ENCODE results near the gene SLU7.

Gene SLU7

DNA sequence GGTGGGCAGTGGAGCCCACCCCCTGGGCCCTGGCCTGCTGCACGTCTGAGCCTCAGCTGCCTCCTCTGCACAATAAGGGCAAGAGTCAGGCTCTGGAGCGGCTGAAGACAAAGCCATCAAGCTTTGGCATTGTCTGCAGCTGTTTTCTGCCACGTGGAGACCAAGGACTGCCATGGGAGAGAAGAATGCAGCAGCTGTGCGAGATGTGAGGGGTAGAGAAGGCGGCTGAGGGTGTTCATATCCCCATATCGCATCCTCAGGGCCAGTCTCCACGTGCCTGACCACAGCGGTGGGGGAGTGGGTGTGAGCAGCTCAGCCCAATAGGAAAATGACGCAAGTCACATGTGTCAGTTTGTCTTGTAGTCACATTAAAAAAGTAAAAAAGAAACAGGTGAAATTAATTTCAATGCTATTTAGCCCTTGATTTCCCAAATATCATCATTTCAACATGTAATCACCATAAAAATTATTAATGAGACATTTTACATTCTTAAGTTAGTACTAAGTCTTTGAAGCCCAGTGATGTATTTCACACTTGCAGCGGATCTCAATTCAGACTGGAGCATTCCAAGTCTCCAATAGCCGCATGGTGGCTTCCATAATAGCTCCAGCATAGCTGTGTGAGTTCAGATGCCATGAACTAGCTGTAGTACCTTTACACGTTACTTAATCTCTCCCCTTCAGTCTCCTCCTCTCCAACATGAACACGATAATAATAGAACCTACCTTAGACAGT, 55.1 kb downstream of the SLU7 start:
- no peak for DNase-seq

DNA sequence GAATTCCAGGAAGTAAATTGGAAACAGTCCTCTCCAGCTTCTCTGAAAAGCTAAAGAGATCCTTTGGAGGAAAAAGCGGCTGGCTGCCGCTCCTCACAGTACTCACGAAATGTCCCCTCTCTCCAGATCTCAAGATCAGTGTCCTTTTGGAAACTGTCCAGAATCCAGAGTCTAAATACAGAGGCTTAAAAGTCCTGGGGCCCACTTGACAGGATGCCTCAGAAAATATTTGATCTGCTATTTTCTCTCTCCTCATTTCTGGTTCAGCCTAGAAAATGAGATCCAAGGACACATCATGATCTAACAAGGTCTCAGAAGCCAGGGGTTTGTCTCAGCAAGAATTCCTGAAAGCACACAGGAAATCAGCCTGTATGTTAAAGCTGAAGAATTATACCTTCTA, 55.7 kb downstream of the SLU7 start:
- no peak for DNase-seq

DNA sequence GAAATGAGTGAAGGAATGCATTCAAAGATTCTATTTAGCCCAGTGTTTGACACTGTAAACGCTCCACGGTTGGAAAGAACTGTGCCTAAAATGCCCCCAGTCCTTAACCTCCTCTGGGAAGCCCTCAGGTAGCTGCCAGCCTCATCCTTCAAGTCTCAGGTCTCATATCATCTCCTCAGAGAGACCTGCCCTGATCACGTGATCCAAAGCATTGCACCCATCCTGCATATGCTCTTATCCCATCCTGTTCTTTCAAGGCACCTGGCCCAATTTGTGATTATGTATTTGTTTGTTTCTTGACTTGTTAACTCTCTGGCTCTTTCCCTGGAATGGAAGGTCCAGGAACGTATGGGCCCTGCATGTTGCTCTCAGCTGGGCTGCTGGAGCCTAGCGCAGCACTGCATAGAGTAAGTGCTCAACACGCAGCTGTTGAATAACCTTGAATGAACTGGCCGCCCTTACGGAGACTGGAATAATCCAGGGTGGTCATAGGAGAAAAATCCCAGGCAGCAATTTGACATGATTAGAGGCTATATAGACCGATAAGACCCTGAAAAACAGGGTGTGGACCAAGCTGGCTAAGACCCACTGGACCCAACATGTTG, 57.2 kb downstream of the SLU7 start:
- no peak for DNase-seq

DNA sequence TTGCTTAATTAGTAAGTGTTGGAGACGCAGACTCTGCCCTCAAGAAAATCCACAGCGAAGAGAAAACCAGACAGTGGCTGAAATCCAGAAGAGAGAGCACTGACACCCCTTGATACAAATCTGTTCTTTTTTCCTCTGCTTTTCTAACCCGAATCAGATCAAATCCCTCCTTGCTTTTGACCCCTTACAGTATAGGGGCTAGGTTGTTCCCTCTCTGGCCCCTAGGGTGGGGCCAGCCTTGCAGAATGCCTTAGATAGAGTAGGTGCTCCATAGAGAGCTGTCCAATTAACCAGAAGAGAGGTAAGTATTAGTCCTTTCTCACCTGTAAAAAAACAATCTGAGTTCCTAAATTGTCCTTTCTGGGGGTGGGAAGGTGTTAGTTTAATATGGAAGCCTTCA, 58.6 kb downstream of the SLU7 start:
- no peak for DNase-seq

DNA sequence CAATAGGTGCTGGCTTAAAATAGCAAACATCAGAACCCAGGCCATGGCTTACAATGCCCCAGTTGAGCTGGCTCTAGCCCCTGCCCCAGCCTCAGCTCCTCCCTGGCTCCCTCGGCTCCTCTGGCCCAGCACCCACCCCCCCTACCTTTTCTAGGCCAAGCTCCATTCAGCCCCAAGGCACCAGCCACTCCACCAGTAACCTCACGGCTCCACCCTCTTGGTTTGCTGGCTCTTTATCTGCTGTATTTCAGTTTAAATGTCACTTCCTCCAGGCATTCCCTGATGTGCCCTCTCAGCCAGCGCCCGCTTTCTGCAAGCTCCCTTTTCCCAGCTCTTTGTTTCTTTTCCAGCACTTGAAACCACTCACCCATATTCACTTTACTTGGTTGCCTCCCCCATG, 59.1 kb downstream of the SLU7 start:
- no peak for DNase-seq

DNA sequence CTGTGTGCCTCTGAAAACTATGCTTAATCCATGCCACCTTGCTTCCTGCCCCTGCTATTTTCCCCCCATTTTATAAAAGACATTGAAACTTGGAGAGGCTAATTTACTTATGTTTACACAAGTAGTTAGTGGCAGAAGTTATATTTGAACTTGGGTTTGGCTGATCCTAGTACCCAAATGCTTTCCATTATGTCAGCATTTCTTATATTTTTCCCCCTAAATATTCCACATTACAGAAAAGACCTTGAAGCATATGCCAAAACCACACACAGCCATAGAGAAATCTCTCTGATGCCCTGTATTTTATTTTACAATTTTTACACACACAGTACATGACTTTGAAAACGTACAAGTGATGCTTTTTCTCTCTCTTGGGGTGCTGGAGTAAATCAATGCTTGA, 59.6 kb downstream of the SLU7 start:
- no peak for DNase-seq

DNA sequence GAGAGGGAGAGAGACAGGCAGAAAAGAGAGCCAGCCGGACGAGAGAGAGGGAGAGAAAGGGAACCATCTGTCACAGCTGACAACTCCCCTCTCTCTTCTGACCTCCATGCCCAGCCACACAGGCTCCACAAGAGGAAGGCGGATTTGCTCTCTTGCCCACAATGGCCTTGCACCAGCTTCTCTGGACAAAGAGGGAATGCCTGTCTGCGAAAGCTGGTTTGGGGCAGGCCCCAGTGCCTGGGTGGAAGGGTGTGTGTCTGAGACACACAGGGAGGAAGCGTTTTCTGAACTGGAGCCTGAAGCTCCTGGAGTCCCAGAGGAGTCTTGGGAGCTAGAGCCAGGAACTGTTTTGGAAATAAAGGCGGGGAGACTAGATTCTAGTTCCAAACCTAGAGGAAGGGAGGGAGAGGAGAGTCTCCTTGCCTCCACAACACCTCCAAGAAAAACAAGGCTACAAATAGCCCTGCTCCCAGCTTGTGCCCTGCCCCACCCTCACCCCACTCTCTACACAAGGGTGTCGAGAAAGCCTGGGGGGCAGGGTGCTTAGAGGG, 60.9 kb downstream of the SLU7 start:
- no peak for DNase-seq

DNA sequence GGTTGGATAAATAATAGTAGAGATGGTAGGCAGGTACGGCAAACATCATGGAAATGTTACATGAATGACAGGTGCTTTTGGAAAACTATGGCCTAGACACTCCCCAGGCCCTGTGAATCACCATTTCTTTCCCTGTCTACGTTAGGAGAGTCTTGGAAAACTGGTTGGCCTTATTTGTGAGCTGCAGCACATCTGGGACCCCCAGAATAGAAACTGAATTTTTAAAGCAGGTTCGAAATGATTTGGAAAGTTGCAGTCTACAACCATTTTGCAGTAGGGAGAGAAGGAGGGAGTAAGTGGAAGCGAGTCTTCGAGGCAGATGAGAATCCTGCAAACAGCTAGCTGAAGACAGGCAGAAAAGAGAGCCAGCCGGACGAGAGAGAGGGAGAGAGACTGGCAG, 61.5 kb downstream of the SLU7 start:
- no peak for DNase-seq

DNA sequence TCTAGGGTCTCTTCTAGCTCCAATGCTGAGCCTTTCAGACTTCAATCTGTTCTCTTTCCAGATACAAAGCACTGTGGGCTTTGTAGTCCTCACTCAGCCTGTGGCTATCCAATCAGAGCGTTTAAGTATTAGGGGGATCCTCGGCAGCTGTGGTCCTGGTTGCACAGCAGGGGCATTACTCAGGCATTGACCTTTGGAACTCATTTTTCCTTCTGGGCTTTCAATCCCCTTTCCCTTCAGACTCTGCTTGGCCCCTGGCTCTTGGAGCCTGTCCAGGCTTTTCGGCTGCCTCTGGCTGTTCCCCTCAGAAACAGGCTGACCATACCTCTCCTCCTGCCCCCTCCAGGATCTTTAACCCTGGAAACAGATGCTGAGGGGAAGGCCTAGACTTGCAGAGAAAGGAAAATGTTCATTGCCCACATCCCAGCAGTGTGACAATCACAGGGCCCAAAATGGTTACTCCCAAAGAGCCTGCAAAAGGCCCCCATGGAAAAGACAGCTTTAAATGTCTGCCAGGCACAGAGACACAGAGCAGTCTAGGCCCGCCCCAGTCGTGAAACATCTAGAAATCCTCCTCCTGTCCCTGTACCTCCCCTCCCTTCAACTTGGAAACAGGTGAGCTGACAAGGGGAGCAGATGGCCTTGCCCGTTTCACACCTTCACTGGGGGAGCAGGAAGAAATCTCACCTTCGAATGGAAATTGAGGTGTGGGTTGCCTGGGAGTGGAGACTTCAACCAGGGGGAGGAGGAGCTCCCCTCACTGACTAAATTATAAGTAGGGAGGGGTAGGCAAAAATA, 62.1 kb downstream of the SLU7 start:
- no peak for DNase-seq

DNA sequence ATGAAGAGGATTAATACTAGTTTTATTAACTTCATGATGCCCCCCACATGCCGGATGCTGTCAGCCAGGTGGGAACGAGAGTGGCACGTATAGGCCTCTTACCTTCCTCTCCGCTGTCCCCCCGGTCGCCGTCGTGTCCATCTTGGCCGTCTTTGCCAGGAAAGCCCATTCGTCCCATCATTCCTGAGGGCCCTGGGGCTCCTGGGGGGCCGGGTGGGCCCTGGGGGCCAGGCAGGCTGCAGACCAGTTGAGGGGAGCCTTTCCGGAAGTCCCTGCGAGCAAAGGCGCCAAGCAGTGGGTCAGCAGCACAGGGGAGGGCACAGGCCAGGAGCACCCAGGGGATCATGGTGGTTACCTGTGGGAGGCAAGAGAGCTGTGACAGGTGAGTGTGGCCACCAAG, 64.2 kb downstream of the SLU7 start:
- DNase-seq = no peak

DNA sequence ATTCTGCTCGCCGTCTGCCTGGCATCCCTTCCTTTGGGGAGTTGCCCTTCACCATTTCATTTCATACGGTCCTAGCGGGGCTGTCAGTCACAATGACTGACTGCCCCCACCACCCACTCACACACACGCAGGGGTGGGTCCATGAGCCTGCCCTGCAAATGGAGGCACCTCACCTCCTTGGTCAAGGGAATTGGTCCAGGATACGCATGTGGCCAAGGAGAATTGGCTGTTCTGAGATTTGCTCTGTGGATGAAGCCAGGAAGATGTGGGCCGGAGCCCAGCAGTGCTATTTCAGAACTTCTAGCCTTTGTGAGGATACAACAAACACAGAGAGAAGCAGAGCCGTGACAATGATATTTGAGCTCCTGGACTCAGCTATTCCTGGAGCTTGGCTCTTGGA, 65.5 kb downstream of the SLU7 start:
- no peak for DNase-seq

DNA sequence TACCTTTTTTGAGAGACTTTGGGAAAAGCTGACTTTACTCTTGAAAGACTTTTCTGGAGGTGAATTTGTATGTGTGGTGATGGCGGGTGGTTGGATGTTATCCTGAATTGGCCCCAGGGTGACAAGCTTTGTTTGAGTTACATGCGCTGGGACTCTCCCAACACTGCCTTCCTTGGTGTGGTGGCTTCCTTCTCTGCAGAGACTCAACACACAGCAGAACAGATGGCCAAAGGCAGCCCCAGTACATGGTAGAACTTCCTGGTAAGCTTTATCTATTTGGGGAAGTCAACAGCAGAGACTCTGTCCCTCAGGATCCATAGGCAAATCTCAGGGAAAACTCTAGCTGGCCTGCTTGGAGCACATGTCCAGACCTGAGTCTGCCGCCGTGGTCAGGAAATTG, 66.6 kb downstream of the SLU7 start:
- no peak for DNase-seq

Measured in CD4-positive, alpha-beta T cell treated with Interleukin-4 for 1 hour (primary cell).